ENCODE measurements around the gene HOXD13.
A peak's percentile ranks its signal among the peaks of the same experiment; 100 is the strongest.

Gene HOXD13

GRCh38 chr2:176097820-176098365, 5.4 kb downstream of the HOXD13 start:
- Histone ChIP-seq H3K79me2 (ENCODE audit: insufficient read depth, low read length) (peaks cover 26% of the 10 kb centered on the region), H3K4me2 (ENCODE audit: insufficient read depth, low read length) (peak overlapping the region; percentile 74), H3K9ac (ENCODE audit: low read depth, low read length) (peak overlapping the region; percentile 89), H3K9me3 (ENCODE audit: insufficient read depth, low read length, severe bottlenecking) (no peaks in the 10 kb centered on the region), H3K27me3 (ENCODE audit: insufficient read depth, low read length, poor library complexity) (no peaks in the 10 kb centered on the region), H3K4me1 (ENCODE audit: insufficient read depth, low read length) (peaks cover 44% of the 10 kb centered on the region), H3K27ac (ENCODE audit: low read length) (peak overlapping the region; percentile 92), H3K4me3 (ENCODE audit: low read depth in 1 of 2, low read length in 2 of 2) (peak overlapping the region; percentile 17 to 57; a peak in 3 of 4 replicates), H2AFZ (ENCODE audit: low read depth, low read length) (peak overlapping the region; percentile 90), H3K36me3 (ENCODE audit: insufficient read depth, low read length) (no peaks in the 10 kb centered on the region), H4K20me1 (ENCODE audit: insufficient read depth, low read length) (no peaks in the 10 kb centered on the region)
- TF ChIP-seq EZH2 (IDR thresholded peaks at IDR 0.05; ENCODE audit: borderline replicate concordance, low read depth, low read length, severe bottlenecking), result no peak
- no peak for TF ChIP-seq CTCF (IDR thresholded peaks at IDR 0.05; ENCODE audit: borderline replicate concordance, extremely low read depth, low read length, poor library complexity, severe bottlenecking)
- ATAC-seq (ENCODE audit: insufficient read depth, low read depth) (no peak), DNase-seq (no peak)

GRCh38 chr2:176098366-176099158, 6.0 kb downstream of the HOXD13 start:
- Histone ChIP-seq H3K79me2 (ENCODE audit: insufficient read depth, low read length) (peaks cover 21% of the 10 kb centered on the region), H3K9ac (ENCODE audit: low read depth, low read length) (peak overlapping the region; percentile 89; the same call in 1 of the 2 replicates), H3K9me3 (ENCODE audit: insufficient read depth, low read length, severe bottlenecking) (no peaks in the 10 kb centered on the region), H3K4me1 (ENCODE audit: insufficient read depth, low read length) (peaks cover 39% of the 10 kb centered on the region), H2AFZ (ENCODE audit: low read depth, low read length) (peak overlapping the region; percentile 90; the same call in 1 of the 2 replicates), H3K27me3 (ENCODE audit: insufficient read depth, low read length, poor library complexity) (no peaks in the 10 kb centered on the region), H3K4me3 (ENCODE audit: low read depth in 1 of 2, low read length in 2 of 2) (peak overlapping the region in 1 of 2 experiments; percentile 57; a peak in 1 of 4 replicates), H3K4me2 (ENCODE audit: insufficient read depth, low read length) (peak overlapping the region; percentile 74; the same call in 1 of the 2 replicates), H3K36me3 (ENCODE audit: insufficient read depth, low read length) (no peaks in the 10 kb centered on the region), H4K20me1 (ENCODE audit: insufficient read depth, low read length) (no peaks in the 10 kb centered on the region), H3K27ac (ENCODE audit: low read length) (peak overlapping the region; percentile 92)
- no peak for ATAC-seq (ENCODE audit: insufficient read depth, low read depth)
- no peak for DNase-seq
- no peak for TF ChIP-seq EZH2 (IDR thresholded peaks at IDR 0.05; ENCODE audit: borderline replicate concordance, low read depth, low read length, severe bottlenecking)
- TF ChIP-seq CTCF (IDR thresholded peaks at IDR 0.05; ENCODE audit: borderline replicate concordance, extremely low read depth, low read length, poor library complexity, severe bottlenecking), result no peak

GRCh38 chr2:176099159-176099727, 6.7 kb downstream of the HOXD13 start:
- Histone ChIP-seq H3K27me3 (ENCODE audit: insufficient read depth, low read length, poor library complexity) (no peaks in the 10 kb centered on the region), H3K9me3 (ENCODE audit: insufficient read depth, low read length, severe bottlenecking) (no peaks in the 10 kb centered on the region), H4K20me1 (ENCODE audit: insufficient read depth, low read length) (no peaks in the 10 kb centered on the region), H3K36me3 (ENCODE audit: insufficient read depth, low read length) (no peaks in the 10 kb centered on the region), H3K4me2 (ENCODE audit: insufficient read depth, low read length) (no peak overlapping the region), H2AFZ (ENCODE audit: low read depth, low read length) (no peak overlapping the region), H3K4me3 (ENCODE audit: low read depth in 1 of 2, low read length in 2 of 2) (no peak overlapping the region), H3K79me2 (ENCODE audit: insufficient read depth, low read length) (peaks cover 14% of the 10 kb centered on the region), H3K27ac (ENCODE audit: low read length) (no peak overlapping the region), H3K9ac (ENCODE audit: low read depth, low read length) (no peak overlapping the region), H3K4me1 (ENCODE audit: insufficient read depth, low read length) (peaks cover 32% of the 10 kb centered on the region)
- ATAC-seq (ENCODE audit: insufficient read depth, low read depth) (no peak), DNase-seq (no peak)
- TF ChIP-seq EZH2 (IDR thresholded peaks at IDR 0.05; ENCODE audit: borderline replicate concordance, low read depth, low read length, severe bottlenecking), result no peak
- no peak for TF ChIP-seq CTCF (IDR thresholded peaks at IDR 0.05; ENCODE audit: borderline replicate concordance, extremely low read depth, low read length, poor library complexity, severe bottlenecking)

Measured in DND-41 (cell line).